ENCODE measurements around the gene WDR54.
"Not testable (repeated sequence)": the region's sequence is repeated elsewhere in the genome, so short reads cannot be mapped to it uniquely, and the experiment has no call there.

Gene WDR54

DNA sequence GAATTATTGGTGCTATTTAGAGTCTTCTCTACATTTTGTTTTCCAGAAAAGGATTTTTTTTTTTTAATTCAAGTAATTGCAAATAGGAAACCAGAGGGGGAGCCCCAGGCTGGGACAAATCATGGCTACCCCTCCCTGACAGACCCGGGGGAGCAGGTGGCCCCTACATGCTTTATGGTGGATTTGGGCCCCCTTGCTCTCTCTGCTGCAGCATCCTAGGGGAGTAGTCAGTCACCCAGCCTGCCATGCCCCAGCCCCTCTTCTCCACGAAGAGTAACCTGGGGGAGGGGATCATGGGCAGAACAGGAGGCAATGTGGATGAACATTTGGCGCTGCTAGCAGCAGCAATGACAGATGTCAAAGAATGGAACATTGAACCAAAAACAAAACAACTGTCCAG lies 4.8 kb upstream of the WDR54 start:
- TF ChIP-seq, protein P1, sequence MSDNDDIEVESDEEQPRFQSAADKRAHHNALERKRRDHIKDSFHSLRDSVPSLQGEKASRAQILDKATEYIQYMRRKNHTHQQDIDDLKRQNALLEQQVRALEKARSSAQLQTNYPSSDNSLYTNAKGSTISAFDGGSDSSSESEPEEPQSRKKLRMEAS (IDR thresholded peaks at IDR 0.05; ENCODE audit: low read depth, low read length), result no peak
- TF ChIP-seq, protein P2, sequence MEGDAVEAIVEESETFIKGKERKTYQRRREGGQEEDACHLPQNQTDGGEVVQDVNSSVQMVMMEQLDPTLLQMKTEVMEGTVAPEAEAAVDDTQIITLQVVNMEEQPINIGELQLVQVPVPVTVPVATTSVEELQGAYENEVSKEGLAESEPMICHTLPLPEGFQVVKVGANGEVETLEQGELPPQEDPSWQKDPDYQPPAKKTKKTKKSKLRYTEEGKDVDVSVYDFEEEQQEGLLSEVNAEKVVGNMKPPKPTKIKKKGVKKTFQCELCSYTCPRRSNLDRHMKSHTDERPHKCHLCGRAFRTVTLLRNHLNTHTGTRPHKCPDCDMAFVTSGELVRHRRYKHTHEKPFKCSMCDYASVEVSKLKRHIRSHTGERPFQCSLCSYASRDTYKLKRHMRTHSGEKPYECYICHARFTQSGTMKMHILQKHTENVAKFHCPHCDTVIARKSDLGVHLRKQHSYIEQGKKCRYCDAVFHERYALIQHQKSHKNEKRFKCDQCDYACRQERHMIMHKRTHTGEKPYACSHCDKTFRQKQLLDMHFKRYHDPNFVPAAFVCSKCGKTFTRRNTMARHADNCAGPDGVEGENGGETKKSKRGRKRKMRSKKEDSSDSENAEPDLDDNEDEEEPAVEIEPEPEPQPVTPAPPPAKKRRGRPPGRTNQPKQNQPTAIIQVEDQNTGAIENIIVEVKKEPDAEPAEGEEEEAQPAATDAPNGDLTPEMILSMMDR (IDR thresholded peaks at IDR 0.05; ENCODE audit: low read depth, low read length), result peak; percentile 12
- peak; percentile 30 for DNase-seq (ENCODE audit: low read depth)
- H3K4me3 ChIP-seq (ENCODE audit: low read depth, low read length), result no peak overlapping the region

DNA sequence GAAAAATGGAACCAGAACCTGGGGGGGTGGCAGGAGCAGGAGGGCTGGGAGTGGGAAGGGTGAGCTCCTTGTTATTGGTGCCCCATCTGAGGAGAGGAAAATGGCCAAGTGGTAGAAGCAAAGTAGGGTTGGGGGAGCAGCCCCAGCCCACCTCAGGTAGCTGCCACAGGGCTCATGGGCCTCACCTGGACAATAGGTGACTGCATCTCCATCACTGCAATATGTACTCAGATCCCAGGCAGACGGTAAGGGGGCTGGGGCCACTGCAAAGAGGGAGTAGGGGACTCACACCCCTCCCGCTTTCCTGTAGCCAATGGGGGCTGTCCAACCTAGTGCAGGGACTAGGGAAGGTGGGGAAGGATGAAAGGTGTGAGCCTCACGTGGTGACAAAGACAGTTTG lies 4.3 kb upstream of the WDR54 start:
- DNase-seq (ENCODE audit: low read depth), result no peak

DNA sequence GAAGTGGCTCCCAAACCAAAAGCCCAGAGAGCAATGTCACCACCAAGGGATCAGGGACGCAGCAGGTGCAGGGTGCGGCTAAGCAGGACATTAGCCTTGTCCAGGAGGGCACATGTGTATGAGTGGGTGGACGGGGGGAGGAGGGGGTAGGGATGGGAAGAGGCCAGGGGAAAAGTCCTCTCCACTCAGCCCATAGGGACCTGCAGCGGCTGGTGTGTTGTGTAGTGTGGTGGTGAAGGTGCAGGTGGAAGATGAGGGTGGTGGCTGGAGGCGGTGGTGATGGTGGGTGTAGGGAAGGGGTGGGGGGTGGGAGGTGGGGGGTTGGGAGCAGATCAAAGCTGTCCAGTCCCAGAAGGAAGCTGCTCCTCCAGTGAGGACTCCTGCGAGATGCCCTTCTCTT lies 3.8 kb upstream of the WDR54 start:
- no peak overlapping the region for H3K4me3 ChIP-seq (ENCODE audit: low read depth, low read length)
- no peak for TF ChIP-seq MYC (IDR thresholded peaks at IDR 0.05; ENCODE audit: low read depth, low read length)
- TF ChIP-seq, protein P1 (IDR thresholded peaks at IDR 0.05; ENCODE audit: low read depth, low read length), result no peak
- TF ChIP-seq, protein P2 (IDR thresholded peaks at IDR 0.05; ENCODE audit: low read depth, low read length), result no peak
- TF ChIP-seq POLR2A (IDR thresholded peaks at IDR 0.05; ENCODE audit: extremely low read depth, insufficient read length), result no peak
- no peak for DNase-seq (ENCODE audit: low read depth)

More for the DNA sequence above, 4.3 kb upstream of the WDR54 start:
- TF ChIP-seq POLR2A (IDR thresholded peaks at IDR 0.05; ENCODE audit: extremely low read depth, insufficient read length), result no peak
- no peak for TF ChIP-seq MYC (IDR thresholded peaks at IDR 0.05; ENCODE audit: low read depth, low read length)
- TF ChIP-seq, protein P1 (IDR thresholded peaks at IDR 0.05; ENCODE audit: low read depth, low read length), result no peak
- TF ChIP-seq, protein P2 (IDR thresholded peaks at IDR 0.05; ENCODE audit: low read depth, low read length), result no peak
- H3K4me3 ChIP-seq (ENCODE audit: low read depth, low read length), result no peak overlapping the region

DNA sequence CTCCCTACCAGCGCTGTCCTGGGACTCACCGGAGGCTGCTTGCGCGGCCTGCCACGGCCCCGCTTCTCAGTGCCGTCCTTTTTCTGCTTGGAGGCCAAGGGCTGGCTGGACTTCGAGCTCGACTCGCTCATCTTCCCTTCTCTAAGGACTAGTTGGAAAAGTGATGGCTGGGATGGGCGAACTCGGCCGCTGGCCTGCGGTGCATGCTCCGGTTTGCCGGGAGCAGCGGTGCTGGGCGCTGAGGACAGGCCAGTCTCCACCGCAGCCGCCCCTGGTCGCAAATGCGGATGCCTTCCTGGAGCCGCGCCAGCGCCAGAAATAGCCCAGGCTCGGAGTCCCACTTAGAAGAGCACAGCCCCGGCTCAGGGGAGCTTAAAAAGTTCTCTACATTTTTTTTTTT lies 3.2 kb upstream of the WDR54 start:
- H3K4me3 ChIP-seq (ENCODE audit: low read depth, low read length), result no peak overlapping the region
- DNase-seq (ENCODE audit: low read depth), result no peak

DNA sequence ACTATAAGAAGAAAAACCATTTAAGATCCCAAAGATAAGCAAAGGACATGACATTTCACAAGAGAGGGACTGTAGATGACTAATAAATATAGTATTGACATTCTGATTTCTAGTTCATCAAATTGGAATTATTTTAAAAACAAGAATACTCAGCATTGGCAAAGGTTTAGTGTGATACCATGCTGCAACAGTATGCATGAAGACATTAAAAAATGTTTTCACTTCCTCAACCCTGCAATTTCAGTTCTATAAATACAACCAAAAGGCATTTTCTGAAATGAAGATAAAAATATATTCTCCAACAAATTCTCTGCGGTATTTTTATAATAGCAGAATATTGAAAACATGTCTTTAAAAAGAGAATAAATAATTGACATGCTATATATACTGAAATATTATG lies 2.2 kb upstream of the WDR54 start:
- TF ChIP-seq, protein P2 (IDR thresholded peaks at IDR 0.05; ENCODE audit: low read depth, low read length), result no peak
- TF ChIP-seq MYC (IDR thresholded peaks at IDR 0.05; ENCODE audit: low read depth, low read length), result no peak
- no peak for TF ChIP-seq POLR2A (IDR thresholded peaks at IDR 0.05; ENCODE audit: extremely low read depth, insufficient read length)
- TF ChIP-seq, protein P1 (IDR thresholded peaks at IDR 0.05; ENCODE audit: low read depth, low read length), result no peak
- no peak for DNase-seq (ENCODE audit: low read depth)
- H3K4me3 ChIP-seq (ENCODE audit: low read depth, low read length), result no peak overlapping the region

More for the DNA sequence above, 3.2 kb upstream of the WDR54 start:
- TF ChIP-seq MYC (IDR thresholded peaks at IDR 0.05; ENCODE audit: low read depth, low read length) (no peak), POLR2A (IDR thresholded peaks at IDR 0.05; ENCODE audit: extremely low read depth, insufficient read length) (no peak)
- TF ChIP-seq, protein P1 (IDR thresholded peaks at IDR 0.05; ENCODE audit: low read depth, low read length), result no peak
- TF ChIP-seq, protein P2 (IDR thresholded peaks at IDR 0.05; ENCODE audit: low read depth, low read length), result no peak

DNA sequence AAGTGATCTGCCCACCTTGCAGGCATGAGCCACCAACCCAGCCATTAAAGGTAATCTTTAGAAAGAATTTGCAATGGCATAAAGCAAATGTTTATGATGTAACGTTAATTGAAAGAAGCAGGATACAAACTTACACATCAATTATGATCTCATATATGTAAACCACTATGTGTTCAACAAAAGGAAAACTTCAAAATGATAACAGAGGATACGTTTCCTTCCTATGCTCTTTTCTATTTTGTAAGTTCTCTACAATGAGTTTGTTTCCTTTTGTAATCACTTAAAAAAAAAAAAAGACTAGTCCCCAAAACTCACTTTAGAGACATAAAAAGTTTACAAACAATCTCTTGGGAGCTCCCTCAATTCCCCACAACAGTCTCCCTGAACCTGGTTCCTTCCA lies 1.5 kb upstream of the WDR54 start:
- TF ChIP-seq, protein P2 (IDR thresholded peaks at IDR 0.05; ENCODE audit: low read depth, low read length), result no peak
- TF ChIP-seq MYC (IDR thresholded peaks at IDR 0.05; ENCODE audit: low read depth, low read length) (no peak), POLR2A (IDR thresholded peaks at IDR 0.05; ENCODE audit: extremely low read depth, insufficient read length) (no peak)
- TF ChIP-seq, protein P1 (IDR thresholded peaks at IDR 0.05; ENCODE audit: low read depth, low read length), result no peak
- no peak overlapping the region for H3K4me3 ChIP-seq (ENCODE audit: low read depth, low read length)
- no peak for DNase-seq (ENCODE audit: low read depth)

DNA sequence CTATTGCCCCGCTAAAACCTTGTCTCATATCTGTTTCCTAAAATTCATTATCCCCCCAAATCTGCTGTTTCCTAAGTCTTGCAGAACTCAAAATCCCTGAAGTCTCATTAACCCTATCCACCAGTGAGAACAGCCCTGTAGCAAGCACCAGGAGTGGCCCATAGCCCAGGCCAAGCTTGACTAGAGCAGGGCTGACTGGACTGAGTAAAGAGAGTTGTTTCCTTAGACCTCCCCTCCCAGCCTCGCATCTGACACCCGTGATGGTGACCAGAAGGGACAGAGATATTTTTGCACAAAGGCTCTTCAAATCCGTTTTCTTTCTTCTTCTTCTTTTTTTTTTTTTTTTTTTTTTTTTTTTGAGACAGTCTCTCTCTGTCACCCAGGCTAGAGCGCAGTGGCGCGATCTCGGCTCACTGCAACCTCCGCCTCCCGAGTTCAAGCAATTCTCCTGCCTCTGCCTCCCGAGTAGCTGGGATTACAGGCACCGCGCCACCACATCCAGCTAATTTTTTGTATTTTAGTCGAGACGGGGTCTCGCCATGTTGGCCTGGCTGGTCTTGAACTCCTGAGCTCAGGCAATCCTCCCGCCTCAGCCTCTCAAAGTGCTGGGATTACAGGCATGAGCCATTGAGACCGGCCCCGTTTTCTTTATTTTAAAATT lies 957 bp upstream of the WDR54 start:
- DNase-seq (ENCODE audit: low read depth), result not testable (repeated sequence)
- H3K4me3 ChIP-seq (ENCODE audit: low read depth, low read length), result peak overlapping the region; percentile 78

Data from NB4 (cell line).